Right lobe of liver (tissue), 4 donors: ENCODE measurements around the gene PCDHB9.

Experiments used
- POLR2A ChIP-seq: fragments of 450-650 bp; IDR thresholded peaks from one replicate; pipeline ENCODE4 v1.6.1; 2017; ENCODE audit warnings: antibody characterized with exemption, mild to moderate bottlenecking
- TF ChIP-seq, protein P1 (sequence below), 4 donors: fragments of 200-600 bp in 3 of 4; fragments of 450-650 bp in 1 of 4; IDR thresholded peaks; one replicate each; pipeline versions ENCODE4 v1.5.1 to v1.8.0; 2016 to 2022; ENCODE audit warnings: antibody characterized with exemption in 4 of 4, mild to moderate bottlenecking in 2 of 4
- donor health status: DM: no; HTN: no; CAD: no.
- donor health status: DM: no; HTN: no; CAD: no.
- donor health status: DM: no; HTN: yes; CAD: no.

DNA sequence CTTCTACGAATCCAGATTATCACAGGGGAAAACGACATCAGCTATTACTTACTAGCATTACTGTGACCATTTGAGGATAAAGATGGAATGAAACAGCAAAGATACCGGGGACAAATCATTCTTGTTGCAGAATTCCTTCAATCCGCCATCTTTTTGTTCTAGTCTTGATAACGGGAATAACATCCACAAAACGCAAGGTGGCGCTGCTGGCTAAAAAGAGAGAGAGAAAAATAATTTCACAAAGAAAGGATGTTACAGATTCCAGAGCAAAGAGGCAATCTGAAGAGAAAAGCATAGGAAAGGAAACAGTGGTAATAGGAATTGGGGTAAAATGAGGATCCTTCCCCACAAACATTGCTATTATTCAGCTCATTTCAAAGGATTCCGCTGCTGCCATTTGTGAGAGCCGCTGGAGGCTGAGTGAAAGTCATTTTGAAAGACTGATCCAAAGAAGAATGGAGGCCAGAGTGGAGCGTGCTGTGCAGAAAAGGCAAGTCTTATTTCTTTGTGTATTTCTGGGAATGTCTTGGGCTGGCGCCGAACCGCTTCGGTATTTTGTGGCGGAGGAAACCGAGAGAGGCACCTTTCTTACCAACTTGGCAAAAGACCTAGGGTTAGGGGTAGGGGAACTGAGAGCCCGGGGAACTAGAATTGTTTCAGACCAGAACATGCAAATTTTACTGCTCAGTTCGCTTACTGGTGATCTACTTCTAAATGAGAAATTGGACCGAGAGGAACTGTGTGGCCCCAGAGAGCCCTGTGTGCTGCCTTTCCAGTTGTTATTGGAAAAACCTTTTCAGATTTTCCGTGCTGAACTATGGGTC is 14.4 kb upstream of the PCDHB9 start, which contains the start of gene PCDHB7:
- TF ChIP-seq, protein P1, sequence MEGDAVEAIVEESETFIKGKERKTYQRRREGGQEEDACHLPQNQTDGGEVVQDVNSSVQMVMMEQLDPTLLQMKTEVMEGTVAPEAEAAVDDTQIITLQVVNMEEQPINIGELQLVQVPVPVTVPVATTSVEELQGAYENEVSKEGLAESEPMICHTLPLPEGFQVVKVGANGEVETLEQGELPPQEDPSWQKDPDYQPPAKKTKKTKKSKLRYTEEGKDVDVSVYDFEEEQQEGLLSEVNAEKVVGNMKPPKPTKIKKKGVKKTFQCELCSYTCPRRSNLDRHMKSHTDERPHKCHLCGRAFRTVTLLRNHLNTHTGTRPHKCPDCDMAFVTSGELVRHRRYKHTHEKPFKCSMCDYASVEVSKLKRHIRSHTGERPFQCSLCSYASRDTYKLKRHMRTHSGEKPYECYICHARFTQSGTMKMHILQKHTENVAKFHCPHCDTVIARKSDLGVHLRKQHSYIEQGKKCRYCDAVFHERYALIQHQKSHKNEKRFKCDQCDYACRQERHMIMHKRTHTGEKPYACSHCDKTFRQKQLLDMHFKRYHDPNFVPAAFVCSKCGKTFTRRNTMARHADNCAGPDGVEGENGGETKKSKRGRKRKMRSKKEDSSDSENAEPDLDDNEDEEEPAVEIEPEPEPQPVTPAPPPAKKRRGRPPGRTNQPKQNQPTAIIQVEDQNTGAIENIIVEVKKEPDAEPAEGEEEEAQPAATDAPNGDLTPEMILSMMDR (IDR thresholded peaks at IDR 0.05): peak in 2 of 4 donors; percentile 11 to 22
- TF ChIP-seq POLR2A: no peak
